ENCODE measurements around the gene ACOT4. TPM values are rescaled to one million over a fixed set of nuclear protein-coding genes. Genes with fewer than 3 reads are reported as not detected.
"Not testable (repeated sequence)": the region's sequence is repeated elsewhere in the genome, so short reads cannot be mapped to it uniquely, and the experiment has no call there.

Gene ACOT4
- total RNA-seq, 1 experiment from 2014 or later = 1.8 TPM

DNA sequence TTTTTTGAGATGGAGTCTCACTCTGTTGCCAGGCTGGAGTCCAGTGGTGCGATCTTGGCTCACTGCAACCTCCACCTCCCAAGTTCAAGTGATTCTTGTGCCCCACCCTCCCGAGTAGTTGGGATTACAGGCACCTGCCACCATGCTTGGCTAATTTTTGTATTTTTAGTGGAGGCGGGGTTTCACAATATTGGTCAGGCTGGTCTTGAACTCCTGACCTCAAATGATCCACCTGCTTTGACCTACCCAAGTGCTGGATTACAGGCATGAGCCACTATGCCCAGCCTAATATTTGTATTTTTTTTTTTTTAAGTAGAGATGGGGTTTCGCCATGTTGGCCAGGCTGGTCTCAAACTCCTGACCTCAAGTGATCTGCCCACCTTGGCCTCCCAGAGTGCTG is 17.9 kb upstream of the ACOT4 start:
- H3K79me2 ChIP-seq (ENCODE audit: insufficient read depth, low read length); H3K9me3 Mint-ChIP-seq; H3K14ac ChIP-seq (ENCODE audit: insufficient read depth, low read length); H3K27me3 ChIP-seq (ENCODE audit: insufficient read depth, low read length); H4K5ac ChIP-seq (ENCODE audit: insufficient read length, low read depth, low read length); H2AFZ ChIP-seq (ENCODE audit: low read length); H3K79me1 ChIP-seq (ENCODE audit: insufficient read depth, low read depth, low read length, poor library complexity, severe bottlenecking); H3K18ac ChIP-seq (ENCODE audit: insufficient read length, low read depth, low read length); H3K27ac ChIP-seq (ENCODE audit: insufficient read length, low read depth, low read length); H3K27me3 Mint-ChIP-seq (ENCODE audit: low read depth); H4K91ac ChIP-seq (ENCODE audit: insufficient read length, low read depth, low read length); H3K23me2 ChIP-seq (ENCODE audit: insufficient read length, low read depth, low read length, poor library complexity, severe bottlenecking); H3K4me2 ChIP-seq (ENCODE audit: insufficient read depth, insufficient read length, low read length); H3K56ac ChIP-seq (ENCODE audit: insufficient read length, low read depth, low read length); DNase-seq; H3K23ac ChIP-seq (ENCODE audit: insufficient read length, low read depth, low read length); H3K4me1 ChIP-seq (ENCODE audit: insufficient read depth, low read length); H2BK20ac ChIP-seq (ENCODE audit: low read depth, low read length, poor library complexity, severe bottlenecking); H3T11ph ChIP-seq (ENCODE audit: low read length); H3K9ac ChIP-seq (ENCODE audit: extremely low read depth, insufficient read length, low read length); H2BK15ac ChIP-seq (ENCODE audit: low read depth, low read length); H4K20me1 ChIP-seq (ENCODE audit: control insufficient read depth, insufficient read depth, insufficient read length); H3K9me3 ChIP-seq (ENCODE audit: control insufficient read depth, low read depth, low read length); H3K4me3 Mint-ChIP-seq; H4K8ac ChIP-seq (replicated peaks; ENCODE audit: insufficient read length, low read depth, low read length); H3K27ac Mint-ChIP-seq; H3K4ac ChIP-seq (ENCODE audit: low read depth, low read length); H2BK120ac ChIP-seq (ENCODE audit: low read depth, low read length, poor library complexity, severe bottlenecking); H2BK12ac ChIP-seq (ENCODE audit: insufficient read length, low read depth, low read length); H2BK5ac ChIP-seq (ENCODE audit: insufficient read length, low read length); H2AK5ac ChIP-seq (ENCODE audit: insufficient read length, low read length): not testable (repeated sequence)
- no CpG with 5 or more reads among the region's 4 CpGs for WGBS (ENCODE audit: extremely low coverage, insufficient read length, low lambda C conversion rate)
- H3K36me3 Mint-ChIP-seq (ENCODE audit: insufficient read depth in 1 of 3, low read depth in 3 of 3) = peaks cover 0 to 16% (median 6%) of the 10 kb centered on the region in 3 experiments; a peak in 5 of 7 replicates
- H3K4me1 Mint-ChIP-seq = peaks cover 12 to 16% of the 10 kb centered on the region in 2 experiments

GRCh38 chr14:73574251-73574650 is 17.4 kb upstream of the ACOT4 start:
- not testable (repeated sequence) for H3K27ac Mint-ChIP-seq; H3K9me3 ChIP-seq (ENCODE audit: control insufficient read depth, low read depth, low read length); H3T11ph ChIP-seq (ENCODE audit: low read length); H3K27me3 Mint-ChIP-seq (ENCODE audit: low read depth); H3K56ac ChIP-seq (ENCODE audit: insufficient read length, low read depth, low read length); H3K9me3 Mint-ChIP-seq; H3K4me3 Mint-ChIP-seq; H3K4ac ChIP-seq (ENCODE audit: low read depth, low read length); H3K18ac ChIP-seq (ENCODE audit: insufficient read length, low read depth, low read length); DNase-seq; H3K23ac ChIP-seq (ENCODE audit: insufficient read length, low read depth, low read length); H2BK15ac ChIP-seq (ENCODE audit: low read depth, low read length); H2BK12ac ChIP-seq (ENCODE audit: insufficient read length, low read depth, low read length); H3K23me2 ChIP-seq (ENCODE audit: insufficient read length, low read depth, low read length, poor library complexity, severe bottlenecking); H4K91ac ChIP-seq (ENCODE audit: insufficient read length, low read depth, low read length); H3K79me2 ChIP-seq (ENCODE audit: insufficient read depth, low read length); H2BK5ac ChIP-seq (ENCODE audit: insufficient read length, low read length); H3K79me1 ChIP-seq (ENCODE audit: insufficient read depth, low read depth, low read length, poor library complexity, severe bottlenecking); H2BK120ac ChIP-seq (ENCODE audit: low read depth, low read length, poor library complexity, severe bottlenecking); H4K5ac ChIP-seq (ENCODE audit: insufficient read length, low read depth, low read length); H3K14ac ChIP-seq (ENCODE audit: insufficient read depth, low read length); H2BK20ac ChIP-seq (ENCODE audit: low read depth, low read length, poor library complexity, severe bottlenecking); H4K8ac ChIP-seq (replicated peaks; ENCODE audit: insufficient read length, low read depth, low read length); H3K27me3 ChIP-seq (ENCODE audit: insufficient read depth, low read length); H3K4me1 ChIP-seq (ENCODE audit: insufficient read depth, low read length); H3K27ac ChIP-seq (ENCODE audit: insufficient read length, low read depth, low read length); H3K4me2 ChIP-seq (ENCODE audit: insufficient read depth, insufficient read length, low read length); H2AFZ ChIP-seq (ENCODE audit: low read length); H2AK5ac ChIP-seq (ENCODE audit: insufficient read length, low read length); H4K20me1 ChIP-seq (ENCODE audit: control insufficient read depth, insufficient read depth, insufficient read length); H3K9ac ChIP-seq (ENCODE audit: extremely low read depth, insufficient read length, low read length)
- Mint-ChIP-seq H3K36me3 (ENCODE audit: insufficient read depth in 1 of 3, low read depth in 3 of 3) (peaks cover 0 to 16% (median 6%) of the 10 kb centered on the region in 3 experiments; a peak in 5 of 7 replicates), H3K4me1 (peaks cover 7 to 11% of the 10 kb centered on the region in 2 experiments; a peak in 3 of 4 replicates)
- no CpG with 5 or more reads among the region's 7 CpGs for WGBS (ENCODE audit: extremely low coverage, insufficient read length, low lambda C conversion rate)

Data from H9 (cell line).